CD8-positive, alpha-beta memory T cell (primary cell): ENCODE results near the gene WBP1L. TPM values are rescaled to one million over a fixed set of nuclear protein-coding genes. Genes with fewer than 3 reads are reported as not detected.
"Not testable (repeated sequence)": the region's sequence is repeated elsewhere in the genome, so short reads cannot be mapped to it uniquely, and the experiment has no call there.

Experiments
- CTCF ChIA-PET: fragments of 350-600 bp; sonication (Branson Sonifier 250); formaldehyde crosslinking; loops from one replicate; lab custom pipeline; 2021; ENCODE audit warnings: antibody characterized with exemption; lab: Charles Lee
- POLR2A ChIA-PET: fragments of 350-600 bp; sonication (Branson Sonifier 250); formaldehyde crosslinking; loops from one replicate; lab custom pipeline; 2021; ENCODE audit warnings: antibody characterized with exemption; lab: Charles Lee
- DNase-seq, 5 donors: peaks; one replicate each; pipeline versions ENCODE4 v3.0.0 to v3.0.0-alpha.2; 2020 to 2022; ENCODE audit warnings: mixed read lengths in 1 of 5
- H3K27ac ChIP-seq: one replicate; pipeline ENCODE4 v1.7.0; 2013; ENCODE audit warnings: low read depth, mild to moderate bottlenecking, low read length, moderate library complexity
- H3K27me3 ChIP-seq: 2 replicates; pipeline ENCODE4 v1.7.0; 2013; ENCODE audit warnings: low read length, mild to moderate bottlenecking; ENCODE audit not compliant: insufficient read depth, poor library complexity, severe bottlenecking
- H3K36me3 ChIP-seq: 2 replicates; pipeline ENCODE4 v1.7.0; 2013; ENCODE audit warnings: mild to moderate bottlenecking, low read length, moderate library complexity; ENCODE audit not compliant: insufficient read depth
- H3K4me1 ChIP-seq: 2 replicates; pipeline ENCODE4 v1.7.0; 2013; ENCODE audit warnings: mild to moderate bottlenecking, low read length, moderate library complexity; ENCODE audit not compliant: insufficient read depth
- H3K4me3 ChIP-seq: 2 replicates; pipeline ENCODE4 v1.7.0; 2013; ENCODE audit warnings: mild to moderate bottlenecking, low read length
- H3K9me3 ChIP-seq: 2 replicates; pipeline ENCODE4 v1.7.0; 2013; ENCODE audit warnings: mild to moderate bottlenecking, low read length
- H3K27ac Mint-ChIP-seq, 8 donors: one replicate each; pipeline ENCODE4 v1.8.0; 2020 to 2021; ENCODE audit warnings: mixed read lengths in 8 of 8, mild to moderate bottlenecking in 6 of 8, inconsistent platforms in 3 of 8, moderate library complexity in 3 of 8
- H3K27me3 Mint-ChIP-seq, 2 donors: one replicate each; pipeline ENCODE4 v1.8.0; 2020 to 2021; ENCODE audit warnings: mixed read lengths in 2 of 2, mild to moderate bottlenecking in 1 of 2, moderate library complexity in 1 of 2
- H3K36me3 Mint-ChIP-seq, 3 donors: one replicate each; pipeline ENCODE4 v1.8.0; 2020 to 2021; ENCODE audit warnings: mixed read lengths in 3 of 3, inconsistent platforms in 1 of 3, mild to moderate bottlenecking in 1 of 3
- H3K4me1 Mint-ChIP-seq, 3 donors: one replicate each; pipeline ENCODE4 v1.8.0; 2020 to 2021; ENCODE audit warnings: mixed read lengths in 3 of 3, inconsistent platforms in 1 of 3, mild to moderate bottlenecking in 1 of 3
- H3K4me3 Mint-ChIP-seq, 7 donors: one replicate each; pipeline ENCODE4 v1.8.0; 2020 to 2021; ENCODE audit warnings: mixed read lengths in 7 of 7, mild to moderate bottlenecking in 6 of 7, moderate library complexity in 4 of 7, inconsistent platforms in 2 of 7
- H3K9me3 Mint-ChIP-seq, 5 donors: one replicate each; pipeline ENCODE4 v1.8.0; 2020 to 2022; ENCODE audit warnings: mixed read lengths in 5 of 5, mild to moderate bottlenecking in 3 of 5, moderate library complexity in 2 of 5, inconsistent platforms in 1 of 5
- polyA plus RNA-seq: library from polyadenylated mRNA; unstranded; fragments of 300-500 nt; fragmentation: Illumina TruSeq; gene quantifications from one replicate; pipeline ENCODE4 v1.2.3, GENCODE V29; 2021
- total RNA-seq, 2 experiments: library from RNA; stranded (reverse); gene quantifications; one replicate each; pipeline ENCODE4 v1.2.3, GENCODE V29; 2021

Gene WBP1L
- 10 to 100 TPM; 16.0 to 17.8 TPM for total RNA-seq
- 28.5 TPM for polyA plus RNA-seq

- peak; percentile 88 to 97 (median 95) for DNase-seq
- peaks cover 27% of the 10 kb centered on the region for H3K4me1 ChIP-seq
- Mint-ChIP-seq H3K4me3 (peak within 1 kb of the TSS; percentile 81 to 100 (median 94)), H3K36me3 (peaks cover 0 to 16% (median 0%) of the 10 kb centered on the region in 3 donors), H3K27me3 (no peaks in the 10 kb centered on the region), H3K27ac (peak within 1 kb of the TSS; percentile 8 to 97 (median 94)), H3K9me3 (no peaks in the 10 kb centered on the region), H3K4me1 (peaks cover 44 to 57% (median 48%) of the 10 kb centered on the region in 3 donors)
- H3K27me3 ChIP-seq: no peaks in the 10 kb centered on the region
- no peaks in the 10 kb centered on the region for H3K9me3 ChIP-seq
- CTCF ChIA-PET: interaction anchor here (0.9 to 1.9 kb wide), 5 partner anchors 9 to 241 kb away, joined by 3 to 8 read pairs (median 5); partner anchors contain the start of genes ARL3, CNNM2 and SFXN2
- H3K4me3 ChIP-seq: peak within 1 kb of the TSS; percentile 88
- peak within 1 kb of the TSS; percentile 71 for H3K27ac ChIP-seq
- POLR2A ChIA-PET: interaction anchor here (0.7 to 3.2 kb wide), 6 partner anchors 30 to 241 kb away, joined by 3 to 20 read pairs (median 4); partner anchors contain the start of genes ACTR1A, ARL3, SFXN2 and TRIM8
- H3K36me3 ChIP-seq: no peaks in the 10 kb centered on the region
Measured at GRCh38 chr10:102743588-102744373, at the start of gene WBP1L. WBP1L (plus strand) TSS chr10:102743948; CDS start chr10:102744054, 106 bp downstream.

GRCh38 chr10:102695401-102695800 is 48.3 kb upstream of the WBP1L start:
- H3K9me3 ChIP-seq, H3K4me3 Mint-ChIP-seq, H3K4me3 ChIP-seq, H3K4me1 Mint-ChIP-seq, H3K27me3 Mint-ChIP-seq, H3K27me3 ChIP-seq, H3K27ac Mint-ChIP-seq, POLR2A ChIA-PET, H3K4me1 ChIP-seq, H3K36me3 ChIP-seq, H3K27ac ChIP-seq, H3K9me3 Mint-ChIP-seq, DNase-seq, CTCF ChIA-PET: not testable (repeated sequence)
- H3K36me3 Mint-ChIP-seq: peaks cover 8 to 56% (median 21%) of the 10 kb centered on the region in 3 donors

GRCh38 chr10:102696736-102697135 is 47.0 kb upstream of the WBP1L start:
- H3K4me3 Mint-ChIP-seq: no peak overlapping the region
- H3K36me3 Mint-ChIP-seq: peaks cover 8 to 58% (median 21%) of the 10 kb centered on the region in 3 donors
- Histone ChIP-seq H3K27me3 (no peaks in the 10 kb centered on the region), H3K4me1 (no peaks in the 10 kb centered on the region), H3K27ac (no peak overlapping the region), H3K9me3 (no peaks in the 10 kb centered on the region), H3K4me3 (no peak overlapping the region), H3K36me3 (no peaks in the 10 kb centered on the region)
- CTCF ChIA-PET: no interaction called here
- no peaks in the 10 kb centered on the region for H3K27me3 Mint-ChIP-seq
- no peak overlapping the region for H3K27ac Mint-ChIP-seq
- H3K9me3 Mint-ChIP-seq: no peaks in the 10 kb centered on the region
- POLR2A ChIA-PET: interaction anchor here (0.6 kb wide), 1 partner anchor 18 kb away, joined by 3 read pairs; no protein-coding TSS in a partner anchor
- no peaks in the 10 kb centered on the region for H3K4me1 Mint-ChIP-seq
- no peak for DNase-seq

DNA sequence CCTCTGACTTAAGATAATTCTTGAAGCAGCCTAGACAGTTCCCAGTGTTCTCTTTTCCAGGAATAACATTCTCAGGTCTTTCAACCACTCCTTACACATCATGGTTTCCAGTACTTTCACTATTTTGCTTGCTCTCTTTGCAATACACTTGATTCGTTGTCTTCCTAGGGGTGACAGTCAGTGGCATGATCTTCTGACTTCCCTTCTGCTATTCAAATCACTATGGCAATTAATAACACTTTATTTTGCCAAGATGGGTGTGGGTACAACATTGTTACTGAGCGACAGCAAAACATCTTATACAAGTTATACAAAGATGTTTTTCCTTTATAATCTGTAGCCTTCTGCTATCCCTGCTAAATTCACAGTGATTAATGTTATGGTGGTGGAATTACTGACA is 44.9 kb upstream of the WBP1L start:
- H3K9me3 Mint-ChIP-seq: no peaks in the 10 kb centered on the region
- no peak for DNase-seq
- Histone ChIP-seq H3K27ac (no peak overlapping the region), H3K9me3 (no peaks in the 10 kb centered on the region), H3K36me3 (no peaks in the 10 kb centered on the region), H3K4me1 (no peaks in the 10 kb centered on the region), H3K27me3 (no peaks in the 10 kb centered on the region), H3K4me3 (no peak overlapping the region)
- H3K27ac Mint-ChIP-seq: no peak overlapping the region
- no peaks in the 10 kb centered on the region for H3K27me3 Mint-ChIP-seq
- H3K4me3 Mint-ChIP-seq: no peak overlapping the region
- no peaks in the 10 kb centered on the region for H3K4me1 Mint-ChIP-seq
- ChIA-PET POLR2A (interaction anchor here (0.6 kb wide), 1 partner anchor 219 kb away, joined by 3 read pairs; the partner anchor contains the start of gene CNNM2), CTCF (no interaction called here)
- peaks cover 8 to 54% (median 21%) of the 10 kb centered on the region in 3 donors for H3K36me3 Mint-ChIP-seq

DNA sequence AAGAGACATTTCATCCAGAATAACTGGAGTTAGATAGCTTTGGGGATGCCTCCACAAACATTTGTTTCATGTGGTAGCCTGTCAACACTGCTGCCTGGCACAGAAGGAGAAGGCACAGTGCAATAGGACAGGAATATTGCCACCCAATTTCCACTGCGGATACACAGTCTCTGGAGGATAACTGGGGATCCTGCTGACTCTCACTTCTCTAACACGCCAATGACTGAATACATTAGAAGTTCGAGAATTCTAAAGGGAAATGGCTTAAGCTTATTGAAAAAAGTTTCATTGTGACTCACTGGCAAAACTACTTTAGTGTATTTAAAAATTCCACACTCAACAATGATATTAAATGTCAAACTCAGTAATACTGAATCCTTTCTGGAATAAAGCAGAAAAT is 42.5 kb upstream of the WBP1L start:
- Mint-ChIP-seq H3K4me3 (no peak overlapping the region), H3K4me1 (peaks cover 10 to 11% (median 11%) of the 10 kb centered on the region in 3 donors), H3K27ac (no peak overlapping the region), H3K27me3 (no peaks in the 10 kb centered on the region), H3K9me3 (no peaks in the 10 kb centered on the region), H3K36me3 (peaks cover 8 to 49% (median 20%) of the 10 kb centered on the region in 3 donors)
- Histone ChIP-seq H3K9me3 (no peaks in the 10 kb centered on the region), H3K27ac (no peak overlapping the region), H3K4me1 (no peaks in the 10 kb centered on the region), H3K36me3 (no peaks in the 10 kb centered on the region), H3K27me3 (no peaks in the 10 kb centered on the region), H3K4me3 (no peak overlapping the region)
- ChIA-PET CTCF (interaction anchor here (1.6 kb wide), 1 partner anchor 13 kb away, joined by 4 read pairs; the partner anchor contains the start of genes ARL3 and SFXN2), POLR2A (interaction anchor here (0.7 kb wide), 1 partner anchor 29 kb away, joined by 6 read pairs; no protein-coding TSS in a partner anchor)
- DNase-seq: no peak

- no peaks in the 10 kb centered on the region for H3K27me3 Mint-ChIP-seq
- H3K4me1 Mint-ChIP-seq: peaks cover 11 to 13% (median 13%) of the 10 kb centered on the region in 3 donors
- H3K27ac ChIP-seq: no peak overlapping the region
- no peaks in the 10 kb centered on the region for H3K4me1 ChIP-seq
- H3K9me3 ChIP-seq: no peaks in the 10 kb centered on the region
- H3K9me3 Mint-ChIP-seq: no peaks in the 10 kb centered on the region
- no peak overlapping the region for H3K4me3 ChIP-seq
- H3K36me3 ChIP-seq: no peaks in the 10 kb centered on the region
- no peak overlapping the region for H3K27ac Mint-ChIP-seq
- H3K27me3 ChIP-seq: no peaks in the 10 kb centered on the region
- H3K36me3 Mint-ChIP-seq: peaks cover 8 to 45% (median 18%) of the 10 kb centered on the region in 3 donors
- H3K4me3 Mint-ChIP-seq: no peak overlapping the region
- no peak for DNase-seq
- POLR2A ChIA-PET: no interaction called here
- CTCF ChIA-PET: interaction anchor here (1.6 kb wide), 1 partner anchor 12 kb away, joined by 4 read pairs; the partner anchor contains the start of genes ARL3 and SFXN2
Measured at GRCh38 chr10:102701796-102702195, 42.0 kb upstream of the WBP1L start.

- CTCF ChIA-PET: no interaction called here
- POLR2A ChIA-PET: interaction anchor here (0.6 kb wide), 2 partner anchors 10 to 89 kb away, joined by 3 to 4 read pairs; no protein-coding TSS in a partner anchor
- no peaks in the 10 kb centered on the region for H3K27me3 ChIP-seq
- no peak overlapping the region for H3K27ac ChIP-seq
- Mint-ChIP-seq H3K4me3 (no peak overlapping the region), H3K4me1 (peaks cover 19 to 21% (median 20%) of the 10 kb centered on the region in 3 donors), H3K36me3 (peaks cover 6 to 38% (median 12%) of the 10 kb centered on the region in 3 donors), H3K27me3 (no peaks in the 10 kb centered on the region), H3K27ac (no peak overlapping the region), H3K9me3 (no peaks in the 10 kb centered on the region)
- H3K36me3 ChIP-seq: no peaks in the 10 kb centered on the region
- H3K9me3 ChIP-seq: no peaks in the 10 kb centered on the region
- no peak overlapping the region for H3K4me3 ChIP-seq
- DNase-seq: no peak
- no peaks in the 10 kb centered on the region for H3K4me1 ChIP-seq
Measured at GRCh38 chr10:102702742-102703141, 41.0 kb upstream of the WBP1L start.

DNA sequence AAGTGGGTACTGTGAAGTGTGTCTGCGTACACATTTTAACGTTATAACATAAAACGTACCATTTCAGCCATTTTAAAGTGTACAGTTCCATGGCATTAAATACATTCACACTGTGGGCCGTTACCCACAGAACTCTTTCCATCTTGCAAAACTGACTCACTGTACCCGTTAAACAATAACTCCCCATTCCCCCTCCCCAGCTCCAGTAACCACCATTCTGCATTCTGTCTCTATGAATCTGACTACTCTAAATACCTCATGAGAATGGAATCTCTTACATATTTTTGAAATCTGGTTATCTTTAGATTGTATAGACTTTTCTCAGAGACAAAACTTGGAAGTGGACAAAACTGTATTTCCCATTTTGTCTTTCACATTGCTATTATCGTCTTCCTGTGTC is 38.8 kb upstream of the WBP1L start:
- Histone ChIP-seq H3K4me3 (no peak overlapping the region), H3K27me3 (no peaks in the 10 kb centered on the region), H3K9me3 (no peaks in the 10 kb centered on the region), H3K36me3 (no peaks in the 10 kb centered on the region), H3K27ac (no peak overlapping the region), H3K4me1 (no peaks in the 10 kb centered on the region)
- peaks cover 20 to 24% (median 21%) of the 10 kb centered on the region in 3 donors for H3K4me1 Mint-ChIP-seq
- H3K9me3 Mint-ChIP-seq: no peaks in the 10 kb centered on the region
- DNase-seq: no peak
- H3K27ac Mint-ChIP-seq: peak overlapping the region in 3 of 8 donors; percentile 25 to 88 (median 53)
- no peaks in the 10 kb centered on the region for H3K27me3 Mint-ChIP-seq
- peaks cover 0 to 18% (median 2%) of the 10 kb centered on the region in 3 donors for H3K36me3 Mint-ChIP-seq
- POLR2A ChIA-PET: no interaction called here
- peak overlapping the region in 2 of 7 donors; percentile 50 to 61 for H3K4me3 Mint-ChIP-seq
- CTCF ChIA-PET: interaction anchor here (1.5 kb wide), 1 partner anchor 9 kb away, joined by 6 read pairs; the partner anchor contains the start of genes ARL3 and SFXN2
